ENCODE results near the gene FRMD1.
"Not testable (repeated sequence)": the region's sequence is repeated elsewhere in the genome, so short reads cannot be mapped to it uniquely, and the experiment has no call there.

Gene FRMD1

GRCh38 chr6:168093634-168094033 lies 14.6 kb upstream of the FRMD1 start:
- DNase-seq, result no peak

DNA sequence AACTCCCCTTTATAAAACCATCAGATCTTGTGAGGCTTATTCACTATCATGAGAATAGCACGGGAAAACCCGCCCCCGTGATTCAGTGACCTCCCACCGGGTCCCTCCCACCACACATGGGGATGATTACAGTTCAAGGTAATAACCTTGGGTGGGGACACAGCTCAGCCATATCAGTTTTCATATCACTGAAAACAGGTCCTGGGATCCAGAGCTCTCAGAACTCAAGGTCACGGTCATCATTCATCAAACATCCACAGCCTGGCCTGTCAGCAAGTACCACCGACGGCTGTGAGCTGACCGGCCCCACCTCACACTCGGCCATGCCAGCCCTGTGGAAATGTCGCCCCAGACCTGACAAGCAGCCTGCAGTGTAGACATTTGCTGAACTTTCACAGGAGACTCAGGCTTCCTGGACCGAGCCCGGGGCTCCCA lies 14.1 kb upstream of the FRMD1 start:
- no peak for DNase-seq

GRCh38 chr6:168092541-168092940 lies 13.5 kb upstream of the FRMD1 start:
- no peak for DNase-seq

GRCh38 chr6:168091381-168092264 lies 12.6 kb upstream of the FRMD1 start:
- no peak for DNase-seq

GRCh38 chr6:168090706-168091105 lies 11.7 kb upstream of the FRMD1 start:
- no peak for DNase-seq

DNA sequence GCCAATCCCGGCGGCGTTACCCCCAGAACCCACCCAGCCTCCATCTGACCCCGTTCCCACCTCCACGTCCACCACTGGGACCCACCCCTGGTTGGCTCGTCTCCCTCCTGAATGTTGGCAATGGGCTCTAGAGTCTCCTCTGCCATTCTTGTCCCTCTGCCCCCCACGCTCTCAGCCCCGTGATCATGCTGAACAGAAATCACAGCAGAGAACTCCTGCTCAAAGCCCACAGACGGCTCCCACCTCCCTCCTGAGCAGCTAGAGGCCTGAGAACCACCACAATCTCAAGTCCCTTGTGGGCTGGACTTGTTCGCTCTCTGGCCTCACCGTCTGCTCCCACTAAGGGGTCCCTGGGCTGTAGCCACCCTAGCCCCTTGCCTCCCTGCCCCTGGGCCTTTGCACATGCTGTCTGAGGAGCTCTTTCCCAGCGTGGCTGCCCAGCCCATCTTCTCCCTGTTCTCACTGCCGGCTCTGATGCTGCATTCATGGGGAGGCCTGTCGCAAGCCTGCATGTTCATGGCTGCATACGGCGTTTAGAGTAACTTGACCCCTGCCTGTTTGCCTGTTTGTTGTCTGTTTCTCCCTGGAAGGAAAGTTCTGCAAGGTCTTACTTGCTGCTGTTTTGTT lies 11.2 kb upstream of the FRMD1 start:
- no peak for DNase-seq

DNA sequence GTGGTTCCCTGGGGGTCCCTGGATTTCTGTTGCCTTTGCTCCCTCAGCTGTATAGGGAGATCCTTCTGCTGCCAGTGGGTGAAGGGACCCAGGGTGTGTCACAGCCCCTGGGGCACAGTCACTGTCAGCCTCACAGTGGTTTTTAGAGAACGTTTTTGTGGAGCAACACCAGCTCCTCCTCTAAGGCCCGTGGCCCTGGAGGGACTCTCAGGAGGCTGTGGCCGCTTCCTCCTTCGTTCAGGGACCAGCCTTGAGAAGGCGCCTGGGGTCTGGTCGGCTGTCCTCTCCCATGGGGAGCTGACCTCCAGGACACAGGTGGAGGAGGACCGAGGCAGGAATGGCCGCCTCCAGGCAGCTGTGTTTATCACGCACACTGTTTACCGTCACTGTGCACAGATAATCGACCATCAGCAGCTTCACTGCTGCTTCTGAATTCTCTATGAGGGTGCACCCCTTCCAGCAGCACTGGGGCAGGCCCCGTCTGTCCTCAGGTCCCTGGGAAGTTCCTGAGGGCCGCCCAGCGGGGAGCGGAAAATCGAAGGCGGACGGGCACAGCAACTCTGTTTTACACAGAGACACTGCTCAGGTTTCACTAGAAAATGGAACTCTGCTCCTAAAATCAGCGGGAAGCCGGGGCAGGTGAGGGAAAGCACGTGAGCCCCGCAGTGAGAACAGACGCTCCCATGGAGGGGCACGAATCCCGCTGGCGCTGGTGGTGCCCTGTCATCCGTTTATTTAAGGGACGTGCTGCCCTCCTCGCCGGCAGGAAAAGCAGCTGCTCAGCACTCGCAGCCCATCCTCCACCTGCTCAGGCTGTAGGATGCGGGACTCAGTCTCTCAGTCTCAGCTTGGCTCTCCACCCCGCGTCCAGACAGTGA lies 10.4 kb upstream of the FRMD1 start:
- DNase-seq, result no peak

DNA sequence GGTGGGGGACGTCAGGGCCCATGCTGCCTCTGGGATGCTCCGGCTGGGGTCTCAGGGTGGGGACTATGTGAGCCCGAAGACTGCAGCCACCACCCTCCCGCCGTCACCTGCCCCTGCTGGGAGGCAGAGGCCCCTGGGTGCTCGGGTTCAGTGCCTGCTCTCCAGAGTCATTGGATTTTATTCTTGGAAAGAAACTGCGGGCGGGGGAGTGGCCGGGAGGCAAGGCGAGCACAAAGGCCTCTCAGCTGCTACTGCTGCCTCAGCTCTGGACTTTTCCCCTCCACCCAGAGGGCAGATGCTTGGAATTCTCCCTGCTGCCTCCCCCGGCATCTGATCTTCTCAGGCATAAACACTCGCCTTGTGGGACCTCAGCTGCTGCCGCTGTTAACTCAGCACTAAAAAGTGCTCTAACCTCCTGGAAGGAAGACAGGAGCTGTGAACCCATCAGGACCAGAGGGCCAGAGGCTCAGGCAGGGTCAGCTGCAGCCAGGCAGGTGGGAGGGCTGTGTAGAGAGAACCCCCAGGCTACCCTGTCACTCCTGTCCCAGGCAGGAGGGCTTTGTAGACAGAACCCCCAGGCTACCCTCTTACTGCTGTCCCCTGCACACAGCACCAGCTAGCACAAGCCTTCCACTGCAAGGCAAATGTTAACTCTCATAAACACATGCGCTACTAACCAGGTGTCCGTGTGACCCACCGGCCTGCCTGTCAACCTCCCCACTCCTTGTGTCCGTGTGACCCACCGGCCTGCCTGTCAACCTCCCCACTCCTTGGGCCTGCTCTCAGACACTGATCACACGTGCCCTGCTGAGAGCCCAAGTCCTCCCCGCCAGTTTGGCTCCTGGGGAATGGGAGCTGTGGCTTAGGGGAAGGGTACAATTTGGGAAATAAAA lies 9.4 kb upstream of the FRMD1 start:
- DNase-seq, result no peak

DNA sequence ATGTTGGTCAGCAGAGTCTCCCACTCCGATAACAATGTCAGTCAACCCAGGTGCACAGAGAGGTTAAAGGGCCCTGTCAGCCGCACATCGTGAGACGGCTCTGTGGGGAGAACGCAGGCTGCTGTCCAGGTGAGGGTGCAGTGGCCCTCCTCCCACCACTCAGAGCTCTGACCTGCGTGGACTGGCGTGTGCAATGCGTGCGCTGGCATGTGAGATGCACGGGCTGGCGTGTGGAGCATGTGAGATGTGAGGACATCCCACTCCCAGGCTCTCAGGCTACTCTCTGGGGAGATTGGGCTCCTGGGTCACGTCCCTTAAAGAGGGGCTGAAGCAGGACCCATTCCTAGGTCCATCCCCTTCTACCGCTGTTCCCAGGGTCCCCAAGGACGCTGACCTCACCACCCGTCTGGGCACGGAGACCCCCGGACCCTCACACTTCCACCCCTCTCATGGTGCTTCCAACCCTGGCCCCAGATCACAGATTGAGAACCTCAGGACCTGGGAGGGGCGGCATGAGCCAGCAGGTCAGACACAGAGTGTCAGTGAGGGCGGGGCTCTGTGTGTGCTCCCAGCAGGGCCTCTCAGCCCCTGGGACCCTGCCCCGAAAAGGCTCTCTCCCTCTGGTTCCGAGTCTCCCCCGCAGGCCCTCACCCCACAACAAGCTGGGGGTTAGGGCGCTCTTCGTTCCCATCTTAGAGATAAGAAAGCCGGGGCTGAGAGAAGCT lies 8.6 kb upstream of the FRMD1 start:
- DNase-seq, result no peak

DNA sequence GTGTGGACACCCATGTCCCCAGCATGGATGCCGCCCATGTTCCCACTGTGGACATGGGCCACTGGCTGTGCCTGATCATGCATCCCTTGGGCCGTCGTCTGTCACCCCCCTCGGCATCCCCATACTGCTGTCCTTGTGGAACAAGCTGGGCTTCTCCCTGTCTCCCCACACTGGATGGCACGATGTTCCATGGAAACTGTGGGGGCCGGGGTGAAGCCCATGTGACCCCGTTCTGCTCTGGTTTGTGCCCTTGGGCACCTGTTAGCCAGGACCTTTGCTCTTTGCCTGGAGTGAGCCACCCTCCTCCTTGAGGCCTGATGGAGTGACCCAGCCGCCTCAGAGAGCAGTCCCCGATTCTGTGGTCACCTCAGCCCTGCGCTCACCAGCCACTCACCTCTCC lies 7.6 kb upstream of the FRMD1 start:
- no peak for DNase-seq

- DNase-seq, result no peak
Observed at GRCh38 chr6:168086066-168086465, 7.1 kb upstream of the FRMD1 start.

DNA sequence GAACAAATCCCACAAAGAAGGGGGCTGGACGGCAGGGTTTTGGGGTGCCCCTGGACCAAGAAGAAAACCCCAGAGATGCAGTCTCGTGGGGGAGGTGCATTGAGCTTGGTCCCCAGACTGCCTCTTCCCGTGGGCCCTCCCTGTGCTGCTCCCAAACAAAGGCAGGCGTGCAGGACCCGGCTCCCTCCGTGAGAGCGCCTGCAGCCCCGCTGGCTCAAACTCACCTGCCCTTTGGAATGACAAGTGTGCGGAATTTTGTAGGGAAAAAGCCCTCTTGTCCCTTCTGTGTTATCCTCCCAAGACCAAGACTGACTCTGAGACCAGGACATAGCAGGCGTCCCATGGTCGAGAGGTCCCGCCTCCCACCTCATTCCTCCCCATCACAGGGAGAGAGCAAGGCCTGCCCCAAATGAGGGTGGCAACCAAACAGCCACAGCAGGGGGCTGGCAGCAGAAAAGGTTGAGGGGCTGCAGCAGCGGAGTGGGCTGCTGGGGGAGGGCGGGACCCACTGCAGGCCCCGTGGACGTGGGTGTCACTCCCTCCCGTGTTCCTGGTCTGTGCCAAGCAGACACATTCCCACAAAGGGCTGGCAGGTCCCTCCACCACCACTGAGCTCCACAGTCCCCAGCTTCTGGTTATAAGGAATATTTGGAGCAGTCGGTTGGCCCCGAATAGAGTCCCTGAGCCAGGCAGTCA lies 5.6 kb upstream of the FRMD1 start:
- DNase-seq, result no peak

- DNase-seq, result no peak
Observed at GRCh38 chr6:168083514-168083885, 4.5 kb upstream of the FRMD1 start.

- DNase-seq, result no peak
Observed at GRCh38 chr6:168082860-168083513, 4.0 kb upstream of the FRMD1 start.

DNA sequence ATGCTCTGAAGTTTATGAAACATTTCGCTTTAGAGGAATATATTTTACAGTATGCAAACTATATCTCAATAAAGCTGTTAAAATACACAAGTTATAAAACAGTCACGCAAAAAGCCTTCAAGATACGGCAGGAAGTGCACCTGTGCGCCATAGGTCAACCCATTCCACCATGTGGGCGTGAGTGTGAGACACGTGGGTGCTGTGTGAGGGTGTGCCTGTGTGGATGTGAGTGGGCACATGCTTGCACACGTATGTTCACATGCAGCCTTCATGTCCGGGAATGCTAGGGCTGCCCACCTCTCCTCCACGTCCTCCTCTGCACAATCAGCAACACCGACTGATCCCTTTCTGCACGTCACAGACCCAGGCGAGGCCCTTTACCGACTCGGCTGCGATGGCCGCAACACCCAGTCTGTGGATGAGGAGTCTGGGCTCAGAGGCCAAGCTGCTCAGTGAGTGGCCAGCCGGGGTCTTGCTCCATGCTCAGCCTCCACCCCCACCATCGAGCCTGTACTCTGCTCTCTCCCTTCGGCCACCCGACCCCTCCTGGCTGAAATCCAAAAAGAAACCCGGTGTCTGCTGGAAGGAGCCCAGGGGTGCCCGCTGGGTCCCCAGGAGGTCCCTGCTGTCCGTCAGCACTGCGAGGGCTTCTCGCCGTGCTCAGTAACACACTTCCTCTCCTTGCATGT lies 3.0 kb upstream of the FRMD1 start:
- no peak for DNase-seq

- no peak for DNase-seq
Observed at GRCh38 chr6:168080393-168081077, 1.5 kb upstream of the FRMD1 start.

GRCh38 chr6:168078175-168078942 lies 653 bp downstream of the FRMD1 start:
- DNase-seq, result no peak

DNA sequence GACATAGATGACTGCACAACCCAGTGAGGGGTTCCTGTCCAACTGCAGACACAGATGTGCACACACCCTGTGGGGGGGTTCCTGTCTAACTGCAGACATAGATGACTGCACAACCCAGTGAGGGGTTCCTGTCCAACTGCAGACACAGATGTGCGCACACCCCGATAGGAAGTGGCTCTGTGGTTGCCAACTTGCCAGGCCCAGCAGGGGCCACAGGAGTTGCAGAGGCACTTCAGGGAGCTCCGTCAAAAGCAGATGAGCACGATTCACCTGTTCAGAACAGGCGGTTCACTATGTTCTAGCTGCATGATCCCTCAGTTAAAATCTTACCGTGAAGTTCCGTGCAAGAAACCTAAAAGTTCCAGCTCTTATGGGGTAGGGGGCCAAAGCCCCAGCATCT lies 1.6 kb downstream of the FRMD1 start:
- not testable (repeated sequence) for DNase-seq
